ENCODE data around the gene FBXL13.
A peak's percentile ranks its signal among the peaks of the same experiment; 100 is the strongest.
"Not testable (repeated sequence)": the region's sequence is repeated elsewhere in the genome, so short reads cannot be mapped to it uniquely, and the experiment has no call there.

FBXL13 gene

DNA sequence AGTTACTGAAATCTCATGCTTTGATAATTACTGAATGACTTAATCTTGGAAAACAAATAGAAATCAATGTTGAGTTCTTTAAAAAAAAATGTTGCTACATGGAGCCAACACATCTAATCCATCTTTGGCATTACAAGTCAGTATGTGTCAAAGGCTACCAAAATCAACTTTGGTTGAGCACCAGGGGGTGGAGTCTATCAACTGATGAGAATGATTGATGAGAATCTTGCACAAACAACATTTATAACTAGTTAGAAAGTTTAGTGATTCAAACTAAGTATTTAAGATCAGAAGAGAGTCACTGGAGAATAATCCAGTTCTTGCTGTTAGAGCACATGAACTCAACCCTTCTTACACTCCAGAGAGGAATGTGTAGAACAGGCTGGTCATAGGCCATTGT lies 232.3 kb downstream of the FBXL13 start:
- Histone ChIP-seq H3K27ac (no peak overlapping the region), H3K4me3 (ENCODE audit: low read depth, low read length) (no peak overlapping the region), H3K36me3 (replicated peaks) (no peaks in the 10 kb centered on the region), H3K27me3 (replicated peaks) (no peaks in the 10 kb centered on the region)
- in situ Hi-C loops (cut with HindIII; ENCODE audit: low pct_ligation_motif_present, low sequenced_read_pairs), result no loop called here
- DNase-seq, result no peak
- TF ChIP-seq, protein P1, sequence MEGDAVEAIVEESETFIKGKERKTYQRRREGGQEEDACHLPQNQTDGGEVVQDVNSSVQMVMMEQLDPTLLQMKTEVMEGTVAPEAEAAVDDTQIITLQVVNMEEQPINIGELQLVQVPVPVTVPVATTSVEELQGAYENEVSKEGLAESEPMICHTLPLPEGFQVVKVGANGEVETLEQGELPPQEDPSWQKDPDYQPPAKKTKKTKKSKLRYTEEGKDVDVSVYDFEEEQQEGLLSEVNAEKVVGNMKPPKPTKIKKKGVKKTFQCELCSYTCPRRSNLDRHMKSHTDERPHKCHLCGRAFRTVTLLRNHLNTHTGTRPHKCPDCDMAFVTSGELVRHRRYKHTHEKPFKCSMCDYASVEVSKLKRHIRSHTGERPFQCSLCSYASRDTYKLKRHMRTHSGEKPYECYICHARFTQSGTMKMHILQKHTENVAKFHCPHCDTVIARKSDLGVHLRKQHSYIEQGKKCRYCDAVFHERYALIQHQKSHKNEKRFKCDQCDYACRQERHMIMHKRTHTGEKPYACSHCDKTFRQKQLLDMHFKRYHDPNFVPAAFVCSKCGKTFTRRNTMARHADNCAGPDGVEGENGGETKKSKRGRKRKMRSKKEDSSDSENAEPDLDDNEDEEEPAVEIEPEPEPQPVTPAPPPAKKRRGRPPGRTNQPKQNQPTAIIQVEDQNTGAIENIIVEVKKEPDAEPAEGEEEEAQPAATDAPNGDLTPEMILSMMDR (IDR thresholded peaks at IDR 0.05; ENCODE audit: low read depth, low read length, missing control alignments), result no peak

DNA sequence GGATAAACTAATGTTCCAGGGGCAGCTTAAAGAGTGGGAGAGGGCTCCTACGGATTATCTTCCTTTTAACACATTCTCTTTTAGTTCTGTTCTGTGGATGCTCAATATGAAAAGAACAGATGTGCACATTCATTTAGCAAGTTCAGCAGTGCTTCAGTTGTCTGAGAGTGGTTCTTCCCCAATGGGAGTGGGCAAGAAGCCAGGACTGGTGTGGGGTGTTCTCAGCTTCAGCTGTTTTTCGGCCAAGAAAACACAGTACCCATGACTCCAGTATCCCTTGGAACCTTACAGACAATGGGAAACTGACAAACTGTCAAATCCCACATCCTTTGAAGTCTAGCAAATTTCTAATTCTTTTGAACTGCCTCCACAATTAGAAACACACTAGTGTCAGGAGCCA lies 233.3 kb downstream of the FBXL13 start:
- in situ Hi-C loops (cut with HindIII; ENCODE audit: low pct_ligation_motif_present, low sequenced_read_pairs), result no loop called here
- Histone ChIP-seq H3K36me3 (replicated peaks) (no peaks in the 10 kb centered on the region), H3K4me3 (ENCODE audit: low read depth, low read length) (no peak overlapping the region), H3K27ac (no peak overlapping the region), H3K27me3 (replicated peaks) (no peaks in the 10 kb centered on the region)
- no peak for DNase-seq
- TF ChIP-seq, protein P1 (IDR thresholded peaks at IDR 0.05; ENCODE audit: low read depth, low read length, missing control alignments), result no peak

DNA sequence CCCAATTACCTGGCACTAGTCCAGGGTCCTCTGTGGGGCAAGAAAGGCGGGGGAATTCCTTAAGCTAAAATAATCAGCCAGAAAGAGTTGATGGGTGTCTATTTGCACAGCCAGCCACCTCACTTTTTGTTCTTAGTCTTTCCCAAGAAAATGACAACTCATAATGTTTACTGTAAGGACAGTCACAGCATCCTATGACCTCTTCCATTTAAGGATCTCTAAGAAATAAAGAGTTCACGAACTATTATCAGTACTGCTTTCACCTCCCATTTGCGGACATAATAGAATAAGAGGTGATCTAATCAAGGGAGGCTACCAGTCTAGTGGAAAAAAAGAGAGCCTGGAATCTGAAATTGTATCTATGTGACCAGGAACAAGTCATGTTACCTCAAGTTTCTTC lies 234.2 kb downstream of the FBXL13 start:
- DNase-seq, result no peak

DNA sequence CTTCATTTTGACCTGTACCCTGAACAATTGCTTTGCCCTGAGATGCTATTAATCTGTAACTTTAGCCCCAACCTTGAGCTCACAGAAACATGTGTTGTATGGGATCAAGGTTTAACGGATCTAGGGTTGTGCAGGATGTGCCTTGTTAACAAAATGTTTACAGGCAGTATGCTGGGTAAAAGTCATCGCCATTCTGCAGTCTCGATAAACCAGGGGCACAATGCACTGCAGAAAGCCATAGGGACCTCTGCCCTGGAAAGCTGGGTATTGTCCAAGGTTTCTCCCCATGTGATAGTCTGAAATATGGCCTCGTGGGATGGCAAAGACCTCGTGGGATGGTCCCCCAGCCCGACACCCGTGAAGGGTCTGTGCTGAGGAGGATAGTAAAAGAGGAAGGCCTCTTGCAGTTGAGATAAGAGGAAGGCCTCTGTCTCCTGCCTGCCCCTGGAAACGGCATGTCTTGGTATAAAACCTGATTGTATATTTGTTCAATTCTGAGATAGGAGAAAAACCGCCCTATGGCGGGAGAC lies 236.0 kb downstream of the FBXL13 start:
- in situ Hi-C loops (cut with HindIII; ENCODE audit: low pct_ligation_motif_present, low sequenced_read_pairs), result not testable (repeated sequence)

More for the DNA sequence above, 234.2 kb downstream of the FBXL13 start:
- Histone ChIP-seq H3K27ac (no peak overlapping the region), H3K4me3 (ENCODE audit: low read depth, low read length) (no peak overlapping the region), H3K27me3 (replicated peaks) (no peaks in the 10 kb centered on the region), H3K36me3 (replicated peaks) (no peaks in the 10 kb centered on the region)
- TF ChIP-seq, protein P1 (IDR thresholded peaks at IDR 0.05; ENCODE audit: low read depth, low read length, missing control alignments), result no peak
- in situ Hi-C loops (cut with HindIII; ENCODE audit: low pct_ligation_motif_present, low sequenced_read_pairs), result no loop called here

DNA sequence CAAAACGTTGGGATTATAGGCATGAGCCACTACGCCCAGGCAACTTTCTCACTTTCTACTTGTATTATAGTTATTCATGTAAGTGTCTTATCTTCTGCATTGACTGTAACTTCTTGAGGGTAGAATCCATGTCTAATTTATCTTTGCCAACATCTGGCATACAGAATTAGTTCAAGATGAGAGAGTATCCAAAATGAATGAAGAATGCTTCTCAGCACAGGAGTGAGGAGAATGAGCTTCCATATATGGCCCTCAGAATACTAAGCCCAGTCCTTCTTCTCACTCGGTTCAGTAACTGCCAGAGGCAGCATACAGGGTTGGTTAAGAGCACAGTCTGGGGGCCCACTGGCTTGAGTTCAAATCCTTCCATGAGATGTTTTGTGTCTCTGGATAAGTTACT lies 236.8 kb downstream of the FBXL13 start:
- DNase-seq, result no peak
- H3K27me3 ChIP-seq (replicated peaks), result no peaks in the 10 kb centered on the region
- TF ChIP-seq, protein P1 (IDR thresholded peaks at IDR 0.05; ENCODE audit: low read depth, low read length, missing control alignments), result no peak
- in situ Hi-C loops (cut with HindIII; ENCODE audit: low pct_ligation_motif_present, low sequenced_read_pairs), result no loop called here
- H3K27ac ChIP-seq, result no peak overlapping the region
- no peaks in the 10 kb centered on the region for H3K36me3 ChIP-seq (replicated peaks)
- no peak overlapping the region for H3K4me3 ChIP-seq (ENCODE audit: low read depth, low read length)

More for the DNA sequence above, 236.0 kb downstream of the FBXL13 start:
- DNase-seq; H3K36me3 ChIP-seq (replicated peaks); H3K4me3 ChIP-seq (ENCODE audit: low read depth, low read length); H3K27me3 ChIP-seq (replicated peaks); H3K27ac ChIP-seq: not testable (repeated sequence)

DNA sequence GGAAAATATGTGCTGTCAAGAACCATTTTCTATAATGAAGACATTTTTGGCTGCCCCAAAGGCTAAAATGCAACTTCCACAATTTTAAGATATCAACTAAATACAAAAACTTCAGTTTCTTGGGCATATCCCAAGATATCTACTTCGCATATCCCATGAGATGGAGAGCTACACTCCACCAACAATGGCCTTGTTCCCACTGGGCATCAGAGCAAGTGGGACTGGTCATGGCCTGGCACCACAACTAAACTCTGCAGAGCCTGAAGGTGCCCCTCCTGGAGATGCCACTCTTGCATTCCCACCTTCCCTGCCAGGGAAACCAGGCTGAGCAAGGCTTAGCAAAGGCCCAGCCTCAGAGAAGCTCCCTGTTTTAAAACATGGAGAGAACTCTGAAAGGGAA lies 237.6 kb downstream of the FBXL13 start:
- Histone ChIP-seq H3K27ac (peak overlapping the region; percentile 3), H3K36me3 (replicated peaks) (no peaks in the 10 kb centered on the region), H3K4me3 (ENCODE audit: low read depth, low read length) (no peak overlapping the region), H3K27me3 (replicated peaks) (no peaks in the 10 kb centered on the region)
- TF ChIP-seq, protein P1 (IDR thresholded peaks at IDR 0.05; ENCODE audit: low read depth, low read length, missing control alignments), result no peak
- DNase-seq, result no peak
- in situ Hi-C loops (cut with HindIII; ENCODE audit: low pct_ligation_motif_present, low sequenced_read_pairs), result no loop called here

Measured in brain microvascular endothelial cell (primary cell).